ENCODE results near the gene CDX1.
A peak's percentile ranks its signal among the peaks of the same experiment; 100 is the strongest.

DNA sequence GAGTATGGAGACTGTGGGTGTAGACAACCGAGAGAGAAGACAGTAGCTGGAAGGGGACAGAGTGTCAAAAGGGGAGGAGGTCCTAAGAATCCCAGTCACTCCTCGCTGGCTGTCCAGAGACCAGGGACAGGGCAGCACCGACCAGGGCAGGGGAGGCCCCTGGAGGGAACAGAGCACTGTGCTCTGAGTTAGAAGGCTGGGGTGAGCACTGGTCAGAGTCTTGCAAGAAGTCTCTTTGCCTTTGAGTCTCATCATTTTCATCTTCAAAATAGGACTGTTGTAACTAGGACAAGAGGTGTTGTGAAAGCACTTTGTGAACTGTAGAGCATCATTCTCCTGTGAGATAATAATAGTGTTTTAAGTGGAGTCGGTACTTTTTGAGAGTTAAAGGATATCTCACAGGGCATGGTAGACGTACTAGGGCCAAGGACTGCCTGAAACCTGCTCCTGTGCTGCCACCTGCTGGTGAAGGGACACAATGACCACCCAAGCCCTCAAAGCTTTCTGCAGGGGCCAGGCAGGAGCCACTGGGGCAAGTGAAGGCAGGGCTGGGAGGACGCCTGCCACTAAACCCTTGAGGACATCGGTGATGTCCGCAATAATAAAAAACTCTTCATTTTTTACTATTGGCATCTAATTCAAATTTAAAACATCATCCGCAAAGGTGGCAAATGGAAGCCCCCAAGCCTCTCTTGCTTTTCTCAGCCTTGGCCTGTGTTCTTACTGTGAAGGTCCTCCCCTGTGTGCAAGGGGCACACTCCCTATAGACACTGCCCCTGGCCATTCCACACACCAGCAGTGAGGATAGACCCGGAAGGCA is 51.5 kb downstream of the CDX1 start:
- TF ChIP-seq POLR2A (IDR thresholded peaks at IDR 0.05) = no peak
- TF ChIP-seq, protein P1, sequence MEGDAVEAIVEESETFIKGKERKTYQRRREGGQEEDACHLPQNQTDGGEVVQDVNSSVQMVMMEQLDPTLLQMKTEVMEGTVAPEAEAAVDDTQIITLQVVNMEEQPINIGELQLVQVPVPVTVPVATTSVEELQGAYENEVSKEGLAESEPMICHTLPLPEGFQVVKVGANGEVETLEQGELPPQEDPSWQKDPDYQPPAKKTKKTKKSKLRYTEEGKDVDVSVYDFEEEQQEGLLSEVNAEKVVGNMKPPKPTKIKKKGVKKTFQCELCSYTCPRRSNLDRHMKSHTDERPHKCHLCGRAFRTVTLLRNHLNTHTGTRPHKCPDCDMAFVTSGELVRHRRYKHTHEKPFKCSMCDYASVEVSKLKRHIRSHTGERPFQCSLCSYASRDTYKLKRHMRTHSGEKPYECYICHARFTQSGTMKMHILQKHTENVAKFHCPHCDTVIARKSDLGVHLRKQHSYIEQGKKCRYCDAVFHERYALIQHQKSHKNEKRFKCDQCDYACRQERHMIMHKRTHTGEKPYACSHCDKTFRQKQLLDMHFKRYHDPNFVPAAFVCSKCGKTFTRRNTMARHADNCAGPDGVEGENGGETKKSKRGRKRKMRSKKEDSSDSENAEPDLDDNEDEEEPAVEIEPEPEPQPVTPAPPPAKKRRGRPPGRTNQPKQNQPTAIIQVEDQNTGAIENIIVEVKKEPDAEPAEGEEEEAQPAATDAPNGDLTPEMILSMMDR (IDR thresholded peaks at IDR 0.05) = peak; percentile 72 to 95 (median 90)
